OCI-LY1 (cell line): ENCODE results near the gene TTYH1.

ENCODE experiments used
- H2AFZ ChIP-seq: fragments of 200-600 bp; sonication (generic), shearing (Covaris generic); 2 replicates; pipeline ENCODE4 v1.6.0; 2014; ENCODE audit warnings: antibody characterized with exemption, mild to moderate bottlenecking, low read length
- H3F3A ChIP-seq: fragments of 200-600 bp; sonication (generic), shearing (Covaris generic); 2 replicates; pipeline ENCODE4 v1.6.0; 2014; ENCODE audit warnings: mild to moderate bottlenecking, antibody characterized with exemption, low read length, moderate library complexity; ENCODE audit not compliant: insufficient read depth
- H3K27ac ChIP-seq: fragments of 200-600 bp; sonication (generic); 2 replicates; pipeline ENCODE4 v1.5.1; 2014; ENCODE audit warnings: low read length, mixed run types, mild to moderate bottlenecking, low read depth; ENCODE audit not compliant: poor library complexity, severe bottlenecking
- H3K27me3 ChIP-seq: fragments of 200-600 bp; sonication (generic); 2 replicates; pipeline ENCODE4 v1.6.0; 2014; ENCODE audit warnings: antibody characterized with exemption, mild to moderate bottlenecking, low read length, moderate library complexity; ENCODE audit not compliant: insufficient read depth
- H3K36me3 ChIP-seq: fragments of 200-600 bp; sonication (generic); 2 replicates; pipeline ENCODE4 v1.6.1; 2014; ENCODE audit warnings: mild to moderate bottlenecking, antibody characterized with exemption, low read length, moderate library complexity, mixed read lengths; ENCODE audit not compliant: insufficient read depth
- H3K4me1 ChIP-seq: fragments of 200-600 bp; sonication (generic); 2 replicates; pipeline ENCODE4 v1.5.1; 2014; ENCODE audit warnings: mild to moderate bottlenecking, low read length, moderate library complexity; ENCODE audit not compliant: insufficient read depth, severe bottlenecking
- H3K4me2 ChIP-seq: fragments of 200-600 bp; sonication (generic), shearing (Covaris generic); 2 replicates; pipeline ENCODE4 v1.6.1; 2014; ENCODE audit warnings: low read length
- H3K4me3 ChIP-seq: fragments of 200-600 bp; sonication (generic); 2 replicates; pipeline ENCODE4 v1.5.1; 2014; ENCODE audit warnings: low read length, low read depth, mild to moderate bottlenecking, mixed read lengths; ENCODE audit not compliant: poor library complexity, severe bottlenecking
- H3K79me2 ChIP-seq: fragments of 200-600 bp; shearing (Covaris generic); 2 replicates; pipeline ENCODE4 v1.6.1; 2016; ENCODE audit warnings: mixed run types, low read length, mixed read lengths; ENCODE audit not compliant: insufficient read depth
- H3K9ac ChIP-seq: fragments of 200-600 bp; sonication (generic), shearing (Covaris generic); 2 replicates; pipeline ENCODE4 v1.6.1; 2014; ENCODE audit warnings: mild to moderate bottlenecking, low read length, mixed read lengths
- H3K9me2 ChIP-seq: fragments of 200-600 bp; sonication (generic), shearing (Covaris generic); 2 replicates; pipeline ENCODE4 v1.6.1; 2014; ENCODE audit warnings: low read depth, mild to moderate bottlenecking, low read length, mixed read lengths
- H3K9me3 ChIP-seq: fragments of 200-600 bp; shearing (Covaris generic); 2 replicates; pipeline ENCODE4 v1.6.1; 2014; ENCODE audit warnings: low read length, mixed read lengths
- H4K20me1 ChIP-seq: fragments of 200-600 bp; sonication (generic), shearing (Covaris generic); 2 replicates; pipeline ENCODE4 v1.6.0; 2016; ENCODE audit warnings: mild to moderate bottlenecking, low read length; ENCODE audit not compliant: insufficient read depth
- EZH2 ChIP-seq: fragments of 200-600 bp; sonication (generic), shearing (Covaris generic); IDR thresholded peaks from 2 replicates; pipeline ENCODE4 v1.8.0; 2017; ENCODE audit warnings: borderline replicate concordance, mixed run types, mild to moderate bottlenecking, antibody characterized with exemption, low read length, moderate library complexity, mixed read lengths
- TF ChIP-seq, protein P1 (sequence below): fragments of 200-600 bp; sonication (generic), shearing (Covaris generic); IDR thresholded peaks from 2 replicates; pipeline ENCODE4 v1.5.1; 2017; ENCODE audit warnings: mild to moderate bottlenecking, antibody characterized with exemption, low read length, moderate library complexity, mixed read lengths

Gene TTYH1

DNA sequence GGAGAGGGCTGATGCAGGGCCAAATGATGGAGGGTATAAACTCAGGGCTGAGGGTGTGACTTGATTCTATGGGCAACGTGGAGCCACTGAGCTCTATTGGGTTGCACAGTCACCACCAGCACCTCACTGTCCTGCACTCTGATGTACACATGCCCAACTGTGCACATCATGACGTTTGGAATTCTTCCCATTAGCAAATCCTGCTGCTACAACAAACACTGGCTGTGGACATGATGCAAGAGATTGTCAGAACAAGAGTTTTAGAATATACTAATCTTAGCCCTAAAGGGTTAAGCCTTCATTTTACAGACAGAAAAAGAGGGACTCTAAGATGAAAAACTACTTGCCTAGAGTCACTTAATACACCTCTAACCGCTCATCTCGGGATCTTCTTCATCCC, 2.4 kb upstream of the TTYH1 start:
- Histone ChIP-seq H2AFZ (no peak overlapping the region), H3F3A (0 out of 2 replicates have a peak, but pooled peaks cover 3% of the 10 kb centered on the region), H3K27ac (no peak overlapping the region), H3K9me3 (no peaks in the 10 kb centered on the region), H3K9me2 (no peaks in the 10 kb centered on the region), H3K79me2 (no peaks in the 10 kb centered on the region), H4K20me1 (no peaks in the 10 kb centered on the region), H3K9ac (no peak overlapping the region), H3K4me3 (no peak overlapping the region), H3K4me2 (no peak overlapping the region), H3K4me1 (no peaks in the 10 kb centered on the region), H3K27me3 (no peaks in the 10 kb centered on the region), H3K36me3 (no peaks in the 10 kb centered on the region)
- no peak for TF ChIP-seq EZH2
- TF ChIP-seq, protein P1, sequence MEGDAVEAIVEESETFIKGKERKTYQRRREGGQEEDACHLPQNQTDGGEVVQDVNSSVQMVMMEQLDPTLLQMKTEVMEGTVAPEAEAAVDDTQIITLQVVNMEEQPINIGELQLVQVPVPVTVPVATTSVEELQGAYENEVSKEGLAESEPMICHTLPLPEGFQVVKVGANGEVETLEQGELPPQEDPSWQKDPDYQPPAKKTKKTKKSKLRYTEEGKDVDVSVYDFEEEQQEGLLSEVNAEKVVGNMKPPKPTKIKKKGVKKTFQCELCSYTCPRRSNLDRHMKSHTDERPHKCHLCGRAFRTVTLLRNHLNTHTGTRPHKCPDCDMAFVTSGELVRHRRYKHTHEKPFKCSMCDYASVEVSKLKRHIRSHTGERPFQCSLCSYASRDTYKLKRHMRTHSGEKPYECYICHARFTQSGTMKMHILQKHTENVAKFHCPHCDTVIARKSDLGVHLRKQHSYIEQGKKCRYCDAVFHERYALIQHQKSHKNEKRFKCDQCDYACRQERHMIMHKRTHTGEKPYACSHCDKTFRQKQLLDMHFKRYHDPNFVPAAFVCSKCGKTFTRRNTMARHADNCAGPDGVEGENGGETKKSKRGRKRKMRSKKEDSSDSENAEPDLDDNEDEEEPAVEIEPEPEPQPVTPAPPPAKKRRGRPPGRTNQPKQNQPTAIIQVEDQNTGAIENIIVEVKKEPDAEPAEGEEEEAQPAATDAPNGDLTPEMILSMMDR: no peak

DNA sequence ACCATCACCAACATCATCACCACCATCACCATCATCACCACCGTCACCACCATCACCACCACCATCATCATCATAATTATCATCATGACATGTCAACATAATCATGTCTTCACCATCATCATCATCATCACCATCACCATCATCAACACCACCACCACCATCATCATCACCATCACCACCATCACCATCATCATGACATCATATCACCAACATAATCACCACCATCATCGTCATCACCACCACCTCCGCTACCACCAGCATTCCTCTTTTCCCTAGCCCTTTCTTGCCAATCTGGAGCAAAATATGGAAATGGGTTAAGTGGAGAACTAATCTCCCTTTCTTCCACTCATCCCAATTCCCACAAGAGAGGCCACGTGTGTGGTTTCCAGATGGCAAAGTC, 1.1 kb upstream of the TTYH1 start:
- Histone ChIP-seq H3K9ac (no peak overlapping the region), H3K79me2 (no peaks in the 10 kb centered on the region), H3K27ac (no peak overlapping the region), H3K36me3 (no peaks in the 10 kb centered on the region), H3K4me1 (no peaks in the 10 kb centered on the region), H3K4me3 (no peak overlapping the region), H4K20me1 (no peaks in the 10 kb centered on the region), H3K27me3 (no peaks in the 10 kb centered on the region; the same call in 1 of the 2 replicates), H2AFZ (no peak overlapping the region), H3F3A (no peaks in the 10 kb centered on the region), H3K9me2 (no peaks in the 10 kb centered on the region), H3K4me2 (no peak overlapping the region), H3K9me3 (no peaks in the 10 kb centered on the region)
- no peak for TF ChIP-seq EZH2
- TF ChIP-seq, protein P1: no peak

DNA sequence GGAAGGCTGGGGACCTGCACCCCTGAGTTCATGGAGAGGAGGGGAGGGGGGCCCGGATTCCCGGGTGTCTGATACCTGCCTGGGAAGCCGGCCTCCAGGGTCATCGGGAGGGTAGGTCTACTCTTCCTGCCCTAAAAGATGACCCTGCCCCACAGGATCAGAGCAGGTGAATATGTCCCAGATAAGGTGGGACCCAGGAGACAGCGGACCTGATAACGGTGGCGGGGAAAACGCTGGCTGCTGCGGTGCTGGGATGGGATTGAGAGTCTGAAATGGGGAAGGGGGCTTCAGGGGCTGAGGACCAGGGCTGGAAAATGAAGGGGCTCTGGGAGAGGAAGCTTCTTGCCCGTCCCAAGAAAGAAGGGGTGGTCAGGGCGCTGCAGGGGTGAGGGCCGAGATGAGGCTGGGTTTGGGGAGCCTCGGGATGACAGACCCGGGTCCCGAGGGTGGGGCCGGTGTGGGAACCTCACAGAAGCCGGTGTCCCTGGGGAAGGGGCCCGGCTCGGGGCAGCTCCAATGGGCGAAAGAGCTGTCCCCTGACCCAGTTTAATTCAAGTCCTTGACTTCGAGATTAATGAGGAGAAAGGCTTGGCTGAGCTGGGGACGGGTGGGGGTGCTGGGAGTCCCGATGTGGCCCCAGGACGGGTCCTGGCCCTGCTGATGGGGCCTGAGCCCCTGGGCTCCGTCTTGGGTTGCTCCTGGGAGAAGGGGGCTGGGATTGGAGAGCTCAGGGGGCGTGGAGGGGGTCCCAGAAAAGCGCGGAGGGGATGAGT, 823 bp downstream of the TTYH1 start:
- no peak overlapping the region for H3K9ac ChIP-seq
- no peaks in the 10 kb centered on the region for H3K4me1 ChIP-seq
- no peak for TF ChIP-seq EZH2
- TF ChIP-seq, protein P1: no peak
- H3K79me2 ChIP-seq: no peaks in the 10 kb centered on the region
- no peaks in the 10 kb centered on the region; the same call in 1 of the 2 replicates for H3K27me3 ChIP-seq
- no peaks in the 10 kb centered on the region for H4K20me1 ChIP-seq
- H3K36me3 ChIP-seq: no peaks in the 10 kb centered on the region
- H3K4me3 ChIP-seq: no peak overlapping the region
- H3K9me2 ChIP-seq: no peaks in the 10 kb centered on the region
- no peaks in the 10 kb centered on the region for H3K9me3 ChIP-seq
- no peak overlapping the region for H3K4me2 ChIP-seq
- no peak overlapping the region for H3K27ac ChIP-seq
- H3F3A ChIP-seq: no peaks in the 10 kb centered on the region
- no peak overlapping the region for H2AFZ ChIP-seq
